GM12878 (cell line): Measurements from ENCODE around the gene ZKSCAN1. TPM values are rescaled to one million over a fixed set of nuclear protein-coding genes. Genes with fewer than 3 reads are reported as not detected.

Experiments used
- CHD2 ChIP-seq: IDR thresholded peaks from 2 replicates; pipeline ENCODE4 v1.6.1; 2011; ENCODE audit warnings: low read depth, low read length, improper control_type of control experiment, borderline replicate concordance
- EED ChIP-seq: sonication (generic); IDR thresholded peaks from 2 replicates; pipeline ENCODE4 v1.6.1; 2016; ENCODE audit warnings: antibody characterized with exemption, low read depth
- HDGF ChIP-seq: fragments of 450-650 bp; IDR thresholded peaks from 2 replicates; pipeline ENCODE4 v1.6.1; 2016; ENCODE audit warnings: antibody characterized with exemption
- IRF3 ChIP-seq: fragments of 450-650 bp; IDR thresholded peaks from 2 replicates; pipeline ENCODE4 v1.6.1; 2014; ENCODE audit warnings: mild to moderate bottlenecking
- IRF4 ChIP-seq: IDR thresholded peaks from 2 replicates; pipeline ENCODE4 v1.6.1; 2011; ENCODE audit warnings: low read depth, low read length
- MLLT1 ChIP-seq: fragments of 450-650 bp; IDR thresholded peaks from 2 replicates; pipeline ENCODE4 v1.6.1; 2016; ENCODE audit warnings: mild to moderate bottlenecking
- NFIC ChIP-seq: IDR thresholded peaks from 2 replicates; pipeline ENCODE4 v1.6.1; 2012; ENCODE audit warnings: low read depth, mild to moderate bottlenecking, inconsistent platforms, low read length, moderate library complexity
- NFYB ChIP-seq: IDR thresholded peaks from 2 replicates; pipeline ENCODE4 v1.6.1; 2011; ENCODE audit warnings: low read depth, mild to moderate bottlenecking, low read length, improper control_type of control experiment, moderate library complexity; ENCODE audit not compliant: insufficient read depth
- RELB ChIP-seq: fragments of 450-650 bp; IDR thresholded peaks from 2 replicates; pipeline ENCODE4 v1.6.1; 2017; ENCODE audit warnings: low read depth, mild to moderate bottlenecking, moderate library complexity
- SIX5 ChIP-seq: IDR thresholded peaks from 2 replicates; pipeline ENCODE4 v1.6.1; 2011; ENCODE audit warnings: mild to moderate bottlenecking, low read depth, low read length, moderate library complexity; ENCODE audit not compliant: severe bottlenecking
- SMC3 ChIP-seq: IDR thresholded peaks from 2 replicates; pipeline ENCODE4 v1.6.1; 2011; ENCODE audit warnings: low read length, improper control_type of control experiment, borderline replicate concordance
- SREBF2 ChIP-seq: IDR thresholded peaks from 2 replicates; pipeline ENCODE4 v1.6.1; 2012; ENCODE audit warnings: mild to moderate bottlenecking, low read length
- TCF12 ChIP-seq: IDR thresholded peaks from 2 replicates; pipeline ENCODE4 v1.6.1; 2011; ENCODE audit warnings: low read depth, mild to moderate bottlenecking, low read length
- ZBTB40 ChIP-seq: fragments of 450-650 bp; IDR thresholded peaks from 2 replicates; pipeline ENCODE4 v1.6.1; 2016; ENCODE audit warnings: mild to moderate bottlenecking, moderate library complexity, borderline replicate concordance
- polyA plus RNA-seq, 11 experiments: library from polyadenylated mRNA; depleted of rRNA in 4 of 11; unstranded in 6 of 11; stranded (reverse) in 5 of 11; fragments of >200 nt; fragmentation: Nextera tagmentation in 4 of 11; fragmentation: Illumina TruSeq in 1 of 11; extraction: Ambion mirVana in 4 of 11; extraction: Trizol in 1 of 11; gene quantifications; 1 replicate in 1 of 11; 2 replicates in 10 of 11; pipeline versions ENCODE4 v1.2.1 to v1.2.3, GENCODE V29; 2011 to 2016; ENCODE audit warnings: inconsistent platforms in 2 of 11, missing spikeins in 2 of 11, low read depth in 1 of 11
- total RNA-seq, 4 experiments: library from RNA; depleted of rRNA in 3 of 4; stranded (reverse); fragments of >200 nt in 3 of 4; fragmentation: Illumina TruSeq in 1 of 4; extraction: Trizol in 1 of 4; gene quantifications; 2 replicates each; pipeline versions ENCODE4 v1.2.1 to v1.2.3, GENCODE V29; 2013 to 2021
- TF ChIP-seq, protein P1 (sequence below): IDR thresholded peaks from 2 replicates; pipeline ENCODE4 v1.6.1; 2012; ENCODE audit warnings: low read length, inconsistent platforms
- TF ChIP-seq, protein P2 (sequence below): fragments of 450-650 bp; IDR thresholded peaks from 2 replicates; pipeline ENCODE4 v1.6.1; 2018; ENCODE audit warnings: borderline replicate concordance, mild to moderate bottlenecking; ENCODE audit not compliant: partially characterized antibody

Gene ZKSCAN1
- total and polyA plus RNA-seq, 10 of the 15 experiments (the other 5 are each of a cell fraction or from before 2014, with no cell fraction given): 3.2 to 34.4 (median 18.1) TPM

- TF ChIP-seq RELB (peak; percentile 82), IRF3 (no peak), IRF4 (0 out of 2 replicates have a peak, but pooled peaks have one; percentile 54), ZBTB40 (peak; percentile 91), NFYB (no peak), EED (no peak), TCF12 (peak; percentile 42; the same call in 1 of the 2 replicates), NFIC (no peak), SIX5 (peak; percentile 36), HDGF (no peak), SMC3 (peak; percentile 1; the same call in 1 of the 2 replicates), SREBF2 (no peak), CHD2 (0 out of 2 replicates have a peak, but pooled peaks have one; percentile 50), MLLT1 (peak; percentile 57)
- TF ChIP-seq, protein P1, sequence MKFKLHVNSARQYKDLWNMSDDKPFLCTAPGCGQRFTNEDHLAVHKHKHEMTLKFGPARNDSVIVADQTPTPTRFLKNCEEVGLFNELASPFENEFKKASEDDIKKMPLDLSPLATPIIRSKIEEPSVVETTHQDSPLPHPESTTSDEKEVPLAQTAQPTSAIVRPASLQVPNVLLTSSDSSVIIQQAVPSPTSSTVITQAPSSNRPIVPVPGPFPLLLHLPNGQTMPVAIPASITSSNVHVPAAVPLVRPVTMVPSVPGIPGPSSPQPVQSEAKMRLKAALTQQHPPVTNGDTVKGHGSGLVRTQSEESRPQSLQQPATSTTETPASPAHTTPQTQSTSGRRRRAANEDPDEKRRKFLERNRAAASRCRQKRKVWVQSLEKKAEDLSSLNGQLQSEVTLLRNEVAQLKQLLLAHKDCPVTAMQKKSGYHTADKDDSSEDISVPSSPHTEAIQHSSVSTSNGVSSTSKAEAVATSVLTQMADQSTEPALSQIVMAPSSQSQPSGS: no peak
- TF ChIP-seq, protein P2, sequence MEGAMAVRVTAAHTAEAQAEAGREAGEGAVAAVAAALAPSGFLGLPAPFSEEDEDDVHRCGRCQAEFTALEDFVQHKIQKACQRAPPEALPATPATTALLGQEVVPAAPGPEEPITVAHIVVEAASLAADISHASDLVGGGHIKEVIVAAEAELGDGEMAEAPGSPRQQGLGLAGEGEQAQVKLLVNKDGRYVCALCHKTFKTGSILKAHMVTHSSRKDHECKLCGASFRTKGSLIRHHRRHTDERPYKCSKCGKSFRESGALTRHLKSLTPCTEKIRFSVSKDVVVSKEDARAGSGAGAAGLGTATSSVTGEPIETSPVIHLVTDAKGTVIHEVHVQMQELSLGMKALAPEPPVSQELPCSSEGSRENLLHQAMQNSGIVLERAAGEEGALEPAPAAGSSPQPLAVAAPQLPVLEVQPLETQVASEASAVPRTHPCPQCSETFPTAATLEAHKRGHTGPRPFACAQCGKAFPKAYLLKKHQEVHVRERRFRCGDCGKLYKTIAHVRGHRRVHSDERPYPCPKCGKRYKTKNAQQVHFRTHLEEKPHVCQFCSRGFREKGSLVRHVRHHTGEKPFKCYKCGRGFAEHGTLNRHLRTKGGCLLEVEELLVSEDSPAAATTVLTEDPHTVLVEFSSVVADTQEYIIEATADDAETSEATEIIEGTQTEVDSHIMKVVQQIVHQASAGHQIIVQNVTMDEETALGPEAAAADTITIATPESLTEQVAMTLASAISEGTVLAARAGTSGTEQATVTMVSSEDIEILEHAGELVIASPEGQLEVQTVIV: peak; percentile 58
These were observed 34.3 kb downstream of the ZKSCAN1 start, which contains the start of gene ZSCAN21 (continued) for GRCh38 chr7:100049441-100050291.
